Measurements from ENCODE around the gene EHBP1L1.

Gene EHBP1L1

DNA sequence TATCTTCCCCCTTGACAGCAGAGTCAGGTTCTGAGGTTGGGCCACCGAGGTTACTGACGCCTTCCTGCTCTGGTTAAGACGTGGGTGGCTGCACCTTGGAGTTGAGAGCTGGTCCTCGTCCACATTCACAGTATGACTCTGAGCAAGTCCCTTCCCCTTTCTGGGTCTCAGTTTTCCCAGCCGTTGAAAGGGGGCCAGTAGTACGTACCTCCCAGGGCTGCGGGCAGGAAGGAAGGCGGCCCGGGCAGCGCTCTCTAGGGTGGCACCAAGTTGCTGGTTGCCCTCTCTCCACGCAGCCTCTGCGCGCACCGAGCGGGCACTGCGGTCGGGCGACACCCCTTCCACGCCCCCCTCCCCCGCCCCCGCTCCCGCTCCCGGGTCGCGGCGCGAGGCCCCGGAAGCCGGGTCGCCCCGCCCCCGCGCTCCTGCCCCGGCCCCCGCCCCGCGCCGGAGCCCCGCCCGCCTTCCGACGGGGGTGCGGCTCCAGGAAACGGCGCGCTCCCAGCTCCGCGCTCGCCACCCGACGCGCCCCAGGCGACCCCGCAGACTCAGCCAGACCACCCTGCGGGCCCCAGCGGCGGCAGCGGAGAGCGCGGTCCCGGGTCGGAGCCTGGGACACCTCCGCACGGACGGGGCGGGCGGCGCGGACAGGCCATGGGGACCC lies at the start of gene EHBP1L1:
Gene EHBP1L1, plus strand, starts transcription at position 486 of the 664 bp plus-strand sequence. CDS start 250 bp downstream, outside the sequence.
- DNase-seq, result peak; percentile 66

DNA sequence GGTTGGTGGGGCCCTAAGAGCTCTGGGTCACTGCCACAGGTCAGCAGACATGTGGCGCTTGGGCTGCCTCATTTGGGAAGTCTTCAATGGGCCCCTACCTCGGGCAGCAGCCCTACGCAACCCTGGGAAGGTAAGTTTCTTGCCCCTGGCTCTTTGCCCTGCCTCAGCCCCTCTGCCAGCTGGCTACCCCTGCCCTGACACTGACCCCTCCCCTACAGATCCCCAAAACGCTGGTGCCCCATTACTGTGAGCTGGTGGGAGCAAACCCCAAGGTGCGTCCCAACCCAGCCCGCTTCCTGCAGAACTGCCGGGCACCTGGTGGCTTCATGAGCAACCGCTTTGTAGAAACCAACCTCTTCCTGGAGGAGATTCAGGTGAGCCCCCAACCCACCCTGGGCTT lies 49.1 kb upstream of the EHBP1L1 start:
- DNase-seq, result no peak

DNA sequence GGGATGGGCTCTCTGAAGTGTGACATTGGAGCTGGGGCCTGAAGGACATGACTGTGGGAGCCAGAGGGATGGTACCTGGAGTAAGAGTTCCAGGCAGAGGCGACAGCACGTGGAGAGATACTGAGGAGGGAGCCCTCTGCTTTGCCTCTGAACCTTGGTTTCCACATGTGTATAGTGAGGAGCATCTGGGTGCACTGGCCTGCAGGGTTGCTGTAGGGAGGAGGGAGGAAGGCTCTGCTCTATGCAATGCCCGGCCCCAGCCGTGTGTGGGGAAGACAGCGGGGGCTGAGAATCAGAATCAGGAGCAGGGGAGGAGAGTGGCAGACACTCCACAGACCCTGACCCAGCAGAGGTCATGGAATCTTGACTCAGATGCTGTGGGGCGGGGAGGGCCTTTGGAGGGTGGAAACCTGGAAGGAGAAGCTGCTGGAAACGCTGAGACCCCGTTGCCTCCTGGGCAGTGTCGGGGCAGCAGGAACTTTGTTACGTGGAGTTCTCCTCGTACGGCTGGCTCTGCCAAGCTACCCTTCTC lies 47.0 kb upstream of the EHBP1L1 start:
- no peak for DNase-seq

DNA sequence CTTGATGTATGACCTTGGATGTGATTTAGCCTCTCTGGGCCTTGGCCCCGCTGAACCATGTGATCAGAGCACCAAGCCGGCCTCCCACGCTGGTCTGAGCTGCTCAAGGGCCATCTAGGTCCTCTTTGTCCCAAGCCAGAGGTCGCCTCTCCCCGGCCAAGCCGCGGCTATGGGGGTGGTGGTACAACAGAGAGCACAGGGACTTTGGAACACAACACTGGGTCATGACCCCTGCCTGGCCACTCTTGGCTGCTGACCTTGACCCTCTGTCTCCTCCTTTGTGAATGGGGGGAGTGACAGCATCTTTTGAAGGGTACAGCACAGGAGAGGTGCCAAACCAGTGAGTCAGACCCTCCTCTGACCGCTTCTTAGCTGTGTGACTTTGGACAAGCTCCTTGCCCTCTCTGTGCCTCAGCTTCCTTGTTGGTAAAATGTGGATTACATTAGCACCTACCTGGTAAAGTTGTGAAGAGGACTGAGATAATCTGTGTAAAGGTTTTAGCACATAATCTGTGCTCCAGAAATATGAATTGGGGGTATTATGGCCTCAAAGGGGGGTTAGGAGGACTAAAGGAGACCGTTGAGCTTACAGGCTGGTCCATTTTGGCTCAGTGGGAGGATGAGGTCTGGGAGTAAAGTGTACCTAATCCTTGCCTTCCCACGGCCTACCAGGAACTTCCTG lies 46.2 kb upstream of the EHBP1L1 start:
- DNase-seq, result no peak

GRCh38 chr11:65530157-65530496 lies 45.7 kb upstream of the EHBP1L1 start:
- DNase-seq, result peak; percentile 40

GRCh38 chr11:65532388-65533064 lies 43.3 kb upstream of the EHBP1L1 start:
- DNase-seq, result no peak

- DNase-seq, result no peak
These were observed 40.8 kb upstream of the EHBP1L1 start for GRCh38 chr11:65535102-65535501.

DNA sequence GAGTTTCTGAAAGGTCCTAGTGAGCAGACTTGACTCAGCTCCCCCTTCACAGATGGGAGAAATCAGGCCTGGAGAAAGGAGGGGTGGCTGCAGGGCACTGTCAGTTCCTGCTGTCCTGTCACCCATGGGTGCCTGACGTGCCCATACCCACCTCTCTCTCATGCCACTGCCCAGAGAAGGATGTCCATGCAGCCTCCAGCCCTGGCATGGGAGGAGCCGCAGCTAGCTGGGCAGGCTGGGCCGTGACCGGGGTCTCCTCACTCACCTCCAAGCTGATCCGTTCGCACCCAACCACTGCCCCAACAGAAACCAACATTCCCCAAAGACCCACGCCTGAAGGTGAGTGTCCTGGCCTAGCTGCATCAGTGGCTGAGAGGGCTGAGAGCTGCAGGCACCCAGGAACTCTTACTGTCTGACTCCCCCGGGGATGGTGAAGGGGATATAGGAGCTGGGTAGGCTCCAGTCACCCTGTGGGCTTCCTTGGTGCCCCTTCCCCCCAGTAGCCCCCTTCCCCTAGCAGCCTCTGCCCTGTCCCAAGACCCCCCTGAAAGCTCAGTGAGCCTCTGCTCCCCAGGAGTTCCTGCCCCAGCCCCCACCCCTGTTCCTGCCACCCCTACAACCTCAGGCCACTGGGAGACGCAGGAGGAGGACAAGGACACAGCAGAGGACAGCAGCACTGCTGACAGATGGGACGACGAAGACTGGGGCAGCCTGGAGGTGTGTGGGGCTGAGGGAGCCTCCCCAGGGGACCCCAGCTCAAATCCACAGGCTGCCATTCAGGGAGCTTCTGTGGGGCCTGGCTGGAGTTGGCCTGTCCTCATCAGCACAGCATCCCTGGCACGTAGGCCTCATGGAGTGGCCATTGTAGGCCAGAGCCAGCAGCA lies 39.2 kb upstream of the EHBP1L1 start:
- no peak for DNase-seq

- no peak for DNase-seq
These were observed 38.6 kb upstream of the EHBP1L1 start for GRCh38 chr11:65537296-65537597.

- no peak for DNase-seq
These were observed 38.1 kb upstream of the EHBP1L1 start for GRCh38 chr11:65537620-65538231.

- DNase-seq, result no peak
These were observed 37.5 kb upstream of the EHBP1L1 start for GRCh38 chr11:65538232-65538914.

DNA sequence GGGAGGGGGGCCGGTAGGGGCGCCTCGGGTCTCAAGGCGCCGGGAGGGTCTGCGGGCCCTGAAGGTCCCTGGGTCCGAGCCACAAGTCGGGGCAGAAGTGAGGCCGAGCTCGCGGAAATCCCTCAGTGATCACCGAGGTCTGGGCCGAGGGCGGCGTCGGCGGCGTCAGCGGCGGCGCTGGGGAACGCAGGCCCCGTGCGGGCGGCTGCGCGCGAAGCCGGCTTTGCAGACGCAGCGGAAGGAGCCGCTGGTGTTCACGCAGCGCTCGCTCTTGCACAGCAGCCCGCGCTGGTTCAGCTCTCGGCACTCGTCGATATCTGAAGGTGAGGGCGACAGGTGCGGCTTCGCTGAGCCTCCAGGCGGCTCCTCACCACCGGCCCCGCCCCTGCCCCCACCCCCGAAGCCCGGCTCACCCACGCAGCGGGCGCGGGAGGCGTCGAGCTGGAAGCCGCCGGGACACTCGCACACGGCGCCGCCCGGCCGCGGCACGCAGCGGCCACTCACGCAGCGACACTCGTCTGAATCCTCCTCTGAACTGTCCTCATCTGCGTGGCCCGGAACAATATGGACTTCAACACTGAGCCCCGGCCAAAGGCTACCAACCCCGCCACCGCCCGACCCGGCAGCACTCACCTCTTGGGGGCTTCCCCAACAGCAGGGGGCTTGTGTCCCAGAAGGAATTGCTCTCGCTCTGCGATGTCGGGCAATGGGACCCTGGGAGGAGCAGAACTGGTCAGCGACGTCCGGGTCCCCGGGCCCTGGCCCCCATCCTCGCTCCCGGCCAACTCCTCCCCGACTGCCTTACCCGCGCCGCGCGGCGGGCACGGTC lies 36.7 kb upstream of the EHBP1L1 start:
- no peak for DNase-seq

- DNase-seq, result no peak
These were observed 36.0 kb upstream of the EHBP1L1 start for GRCh38 chr11:65539744-65540289.

- DNase-seq, result peak; percentile 84
These were observed 35.4 kb upstream of the EHBP1L1 start for GRCh38 chr11:65540290-65541092.

- no peak for DNase-seq
These were observed 34.5 kb upstream of the EHBP1L1 start for GRCh38 chr11:65541093-65541982.

GRCh38 chr11:65542738-65543390 lies 33.0 kb upstream of the EHBP1L1 start:
- DNase-seq, result no peak

- no peak for DNase-seq
These were observed 30.0 kb upstream of the EHBP1L1 start for GRCh38 chr11:65545853-65546216.

DNA sequence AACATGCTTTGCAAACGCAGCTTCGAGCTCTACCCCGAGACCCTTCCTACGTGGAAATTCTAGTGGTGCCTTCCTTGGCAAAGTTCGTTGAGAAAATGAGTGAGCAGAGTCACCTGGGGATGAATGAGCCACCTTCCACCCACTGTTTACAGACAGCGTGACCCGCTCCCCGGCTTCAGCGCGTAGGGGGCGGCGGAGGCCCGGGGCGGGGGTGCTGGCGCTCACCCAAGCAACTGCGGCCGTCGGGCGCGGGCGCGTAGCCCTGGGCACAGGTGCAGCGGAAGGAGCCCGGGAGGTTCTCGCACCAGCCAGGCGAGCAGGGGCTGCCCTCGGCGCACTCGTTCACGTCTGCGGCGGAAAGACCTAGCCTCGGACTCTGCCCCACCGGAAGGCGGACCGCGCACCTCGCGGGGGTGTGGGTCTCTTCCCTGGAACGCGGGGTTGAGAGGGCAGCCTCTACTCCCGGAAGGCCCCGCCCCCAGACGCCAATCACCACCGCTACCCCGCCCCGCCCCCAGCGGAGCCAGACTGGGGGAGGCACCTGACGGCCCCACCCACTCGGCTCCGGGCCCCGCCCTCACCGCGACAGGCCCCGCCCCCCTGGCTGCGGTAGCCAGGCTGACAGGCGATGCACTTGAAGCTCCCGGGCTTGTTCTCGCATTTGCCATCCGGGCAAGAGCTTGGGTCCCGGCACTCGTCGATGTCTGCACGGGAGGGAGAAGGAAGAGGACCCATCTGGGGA lies 29.5 kb upstream of the EHBP1L1 start:
- peak; percentile 99 for DNase-seq

All from activated gamma-delta T cell treated with Interleukin-2 at 50 U/mL for 16 hours (primary cell).